ENCODE data around the gene MAP2. TPM values are rescaled to one million over a fixed set of nuclear protein-coding genes. Genes with fewer than 3 reads are reported as not detected.

Gene MAP2
- total and polyA plus RNA-seq, 2 of the 13 experiments (the other 11 are each of a cell fraction or from before 2014, with no cell fraction given), result 0.08 TPM; not detected in 1

DNA sequence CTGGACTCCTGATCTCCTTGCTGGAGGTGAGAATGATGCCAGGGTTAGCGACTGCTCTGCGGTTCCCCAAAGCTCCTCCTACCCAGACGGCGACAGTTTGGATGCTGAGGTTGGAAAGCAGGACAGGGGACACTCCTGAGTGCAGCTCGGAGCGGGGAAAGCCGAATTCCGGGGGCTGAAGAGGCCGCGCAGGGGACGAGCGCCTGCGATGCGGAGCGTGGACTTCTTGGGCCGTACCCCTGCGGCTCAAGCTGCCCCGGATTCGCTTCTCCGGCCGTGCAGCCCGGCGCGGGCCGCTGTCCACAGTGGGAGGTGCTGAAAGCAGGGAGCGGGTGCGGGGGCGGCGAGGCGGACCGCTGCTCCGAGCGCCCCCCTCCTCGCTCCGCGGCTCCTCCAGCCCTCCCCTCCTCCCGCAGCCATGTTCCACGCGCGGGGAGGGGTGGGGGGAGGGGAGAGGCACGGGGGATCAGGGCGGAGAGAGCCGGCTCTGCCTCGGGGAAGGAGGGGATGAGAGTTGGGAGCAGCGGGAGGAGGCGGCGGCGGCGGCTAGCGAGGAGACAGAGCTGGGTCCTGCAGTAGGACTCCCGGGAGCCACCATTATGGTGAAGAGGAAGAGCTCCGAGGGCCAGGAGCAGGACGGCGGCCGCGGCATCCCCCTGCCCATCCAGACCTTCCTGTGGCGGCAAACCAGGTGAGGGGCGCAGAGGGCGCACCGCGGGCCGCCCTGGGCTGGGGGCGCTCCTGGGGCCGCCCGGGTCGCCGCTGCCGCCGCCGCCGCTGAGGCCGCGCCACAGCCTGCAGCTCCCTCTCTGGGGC lies 347.8 kb downstream of the MAP2 start, which contains the start of gene UNC80 (continued):
- TF ChIP-seq, protein P1, sequence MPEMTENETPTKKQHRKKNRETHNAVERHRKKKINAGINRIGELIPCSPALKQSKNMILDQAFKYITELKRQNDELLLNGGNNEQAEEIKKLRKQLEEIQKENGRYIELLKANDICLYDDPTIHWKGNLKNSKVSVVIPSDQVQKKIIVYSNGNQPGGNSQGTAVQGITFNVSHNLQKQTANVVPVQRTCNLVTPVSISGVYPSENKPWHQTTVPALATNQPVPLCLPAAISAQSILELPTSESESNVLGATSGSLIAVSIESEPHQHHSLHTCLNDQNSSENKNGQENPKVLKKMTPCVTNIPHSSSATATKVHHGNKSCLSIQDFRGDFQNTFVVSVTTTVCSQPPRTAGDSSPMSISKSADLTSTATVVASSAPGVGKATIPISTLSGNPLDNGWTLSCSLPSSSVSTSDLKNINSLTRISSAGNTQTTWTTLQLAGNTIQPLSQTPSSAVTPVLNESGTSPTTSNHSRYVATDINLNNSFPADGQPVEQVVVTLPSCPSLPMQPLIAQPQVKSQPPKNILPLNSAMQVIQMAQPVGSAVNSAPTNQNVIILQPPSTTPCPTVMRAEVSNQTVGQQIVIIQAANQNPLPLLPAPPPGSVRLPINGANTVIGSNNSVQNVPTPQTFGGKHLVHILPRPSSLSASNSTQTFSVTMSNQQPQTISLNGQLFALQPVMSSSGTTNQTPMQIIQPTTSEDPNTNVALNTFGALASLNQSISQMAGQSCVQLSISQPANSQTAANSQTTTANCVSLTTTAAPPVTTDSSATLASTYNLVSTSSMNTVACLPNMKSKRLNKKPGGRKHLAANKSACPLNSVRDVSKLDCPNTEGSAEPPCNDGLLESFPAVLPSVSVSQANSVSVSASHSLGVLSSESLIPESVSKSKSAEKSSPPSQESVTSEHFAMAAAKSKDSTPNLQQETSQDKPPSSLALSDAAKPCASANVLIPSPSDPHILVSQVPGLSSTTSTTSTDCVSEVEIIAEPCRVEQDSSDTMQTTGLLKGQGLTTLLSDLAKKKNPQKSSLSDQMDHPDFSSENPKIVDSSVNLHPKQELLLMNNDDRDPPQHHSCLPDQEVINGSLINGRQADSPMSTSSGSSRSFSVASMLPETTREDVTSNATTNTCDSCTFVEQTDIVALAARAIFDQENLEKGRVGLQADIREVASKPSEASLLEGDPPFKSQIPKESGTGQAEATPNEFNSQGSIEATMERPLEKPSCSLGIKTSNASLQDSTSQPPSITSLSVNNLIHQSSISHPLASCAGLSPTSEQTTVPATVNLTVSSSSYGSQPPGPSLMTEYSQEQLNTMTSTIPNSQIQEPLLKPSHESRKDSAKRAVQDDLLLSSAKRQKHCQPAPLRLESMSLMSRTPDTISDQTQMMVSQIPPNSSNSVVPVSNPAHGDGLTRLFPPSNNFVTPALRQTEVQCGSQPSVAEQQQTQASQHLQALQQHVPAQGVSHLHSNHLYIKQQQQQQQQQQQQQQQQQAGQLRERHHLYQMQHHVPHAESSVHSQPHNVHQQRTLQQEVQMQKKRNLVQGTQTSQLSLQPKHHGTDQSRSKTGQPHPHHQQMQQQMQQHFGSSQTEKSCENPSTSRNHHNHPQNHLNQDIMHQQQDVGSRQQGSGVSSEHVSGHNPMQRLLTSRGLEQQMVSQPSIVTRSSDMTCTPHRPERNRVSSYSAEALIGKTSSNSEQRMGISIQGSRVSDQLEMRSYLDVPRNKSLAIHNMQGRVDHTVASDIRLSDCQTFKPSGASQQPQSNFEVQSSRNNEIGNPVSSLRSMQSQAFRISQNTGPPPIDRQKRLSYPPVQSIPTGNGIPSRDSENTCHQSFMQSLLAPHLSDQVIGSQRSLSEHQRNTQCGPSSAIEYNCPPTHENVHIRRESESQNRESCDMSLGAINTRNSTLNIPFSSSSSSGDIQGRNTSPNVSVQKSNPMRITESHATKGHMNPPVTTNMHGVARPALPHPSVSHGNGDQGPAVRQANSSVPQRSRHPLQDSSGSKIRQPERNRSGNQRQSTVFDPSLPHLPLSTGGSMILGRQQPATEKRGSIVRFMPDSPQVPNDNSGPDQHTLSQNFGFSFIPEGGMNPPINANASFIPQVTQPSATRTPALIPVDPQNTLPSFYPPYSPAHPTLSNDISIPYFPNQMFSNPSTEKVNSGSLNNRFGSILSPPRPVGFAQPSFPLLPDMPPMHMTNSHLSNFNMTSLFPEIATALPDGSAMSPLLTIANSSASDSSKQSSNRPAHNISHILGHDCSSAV (CRISPR knock-in tag; IDR thresholded peaks at IDR 0.05; ENCODE audit: borderline replicate concordance), result no peak
- TF ChIP-seq FOXA1 (IDR thresholded peaks at IDR 0.05) (no peak), FOXA1 (CRISPR knock-in tag; IDR thresholded peaks at IDR 0.05) (peak; percentile 38; the same call in 1 of the 2 replicates), ZNF136 (CRISPR knock-in tag; IDR thresholded peaks at IDR 0.05; ENCODE audit: low read depth) (peak; percentile 89; the same call in 1 of the 2 replicates), NR3C1 (CRISPR knock-in tag; IDR thresholded peaks at IDR 0.05) (peak; percentile 91; the same call in 1 of the 2 replicates), TOPORS (CRISPR knock-in tag; IDR thresholded peaks at IDR 0.05) (0 out of 2 replicates have a peak, but pooled peaks have one; percentile 53)
- TF ChIP-seq, protein P2, sequence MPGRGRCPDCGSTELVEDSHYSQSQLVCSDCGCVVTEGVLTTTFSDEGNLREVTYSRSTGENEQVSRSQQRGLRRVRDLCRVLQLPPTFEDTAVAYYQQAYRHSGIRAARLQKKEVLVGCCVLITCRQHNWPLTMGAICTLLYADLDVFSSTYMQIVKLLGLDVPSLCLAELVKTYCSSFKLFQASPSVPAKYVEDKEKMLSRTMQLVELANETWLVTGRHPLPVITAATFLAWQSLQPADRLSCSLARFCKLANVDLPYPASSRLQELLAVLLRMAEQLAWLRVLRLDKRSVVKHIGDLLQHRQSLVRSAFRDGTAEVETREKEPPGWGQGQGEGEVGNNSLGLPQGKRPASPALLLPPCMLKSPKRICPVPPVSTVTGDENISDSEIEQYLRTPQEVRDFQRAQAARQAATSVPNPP (CRISPR knock-in tag; IDR thresholded peaks at IDR 0.05), result no peak
- TF ChIP-seq, protein P3, sequence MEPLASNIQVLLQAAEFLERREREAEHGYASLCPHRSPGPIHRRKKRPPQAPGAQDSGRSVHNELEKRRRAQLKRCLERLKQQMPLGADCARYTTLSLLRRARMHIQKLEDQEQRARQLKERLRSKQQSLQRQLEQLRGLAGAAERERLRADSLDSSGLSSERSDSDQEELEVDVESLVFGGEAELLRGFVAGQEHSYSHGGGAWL (CRISPR knock-in tag; IDR thresholded peaks at IDR 0.05), result peak; percentile 99
- TF ChIP-seq, protein P4, sequence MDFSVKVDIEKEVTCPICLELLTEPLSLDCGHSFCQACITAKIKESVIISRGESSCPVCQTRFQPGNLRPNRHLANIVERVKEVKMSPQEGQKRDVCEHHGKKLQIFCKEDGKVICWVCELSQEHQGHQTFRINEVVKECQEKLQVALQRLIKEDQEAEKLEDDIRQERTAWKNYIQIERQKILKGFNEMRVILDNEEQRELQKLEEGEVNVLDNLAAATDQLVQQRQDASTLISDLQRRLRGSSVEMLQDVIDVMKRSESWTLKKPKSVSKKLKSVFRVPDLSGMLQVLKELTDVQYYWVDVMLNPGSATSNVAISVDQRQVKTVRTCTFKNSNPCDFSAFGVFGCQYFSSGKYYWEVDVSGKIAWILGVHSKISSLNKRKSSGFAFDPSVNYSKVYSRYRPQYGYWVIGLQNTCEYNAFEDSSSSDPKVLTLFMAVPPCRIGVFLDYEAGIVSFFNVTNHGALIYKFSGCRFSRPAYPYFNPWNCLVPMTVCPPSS (IDR thresholded peaks at IDR 0.05), result no peak
- TF ChIP-seq, protein P5, sequence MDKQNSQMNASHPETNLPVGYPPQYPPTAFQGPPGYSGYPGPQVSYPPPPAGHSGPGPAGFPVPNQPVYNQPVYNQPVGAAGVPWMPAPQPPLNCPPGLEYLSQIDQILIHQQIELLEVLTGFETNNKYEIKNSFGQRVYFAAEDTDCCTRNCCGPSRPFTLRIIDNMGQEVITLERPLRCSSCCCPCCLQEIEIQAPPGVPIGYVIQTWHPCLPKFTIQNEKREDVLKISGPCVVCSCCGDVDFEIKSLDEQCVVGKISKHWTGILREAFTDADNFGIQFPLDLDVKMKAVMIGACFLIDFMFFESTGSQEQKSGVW (CRISPR knock-in tag; IDR thresholded peaks at IDR 0.05; ENCODE audit: borderline replicate concordance), result no peak
- TF ChIP-seq, protein P6, sequence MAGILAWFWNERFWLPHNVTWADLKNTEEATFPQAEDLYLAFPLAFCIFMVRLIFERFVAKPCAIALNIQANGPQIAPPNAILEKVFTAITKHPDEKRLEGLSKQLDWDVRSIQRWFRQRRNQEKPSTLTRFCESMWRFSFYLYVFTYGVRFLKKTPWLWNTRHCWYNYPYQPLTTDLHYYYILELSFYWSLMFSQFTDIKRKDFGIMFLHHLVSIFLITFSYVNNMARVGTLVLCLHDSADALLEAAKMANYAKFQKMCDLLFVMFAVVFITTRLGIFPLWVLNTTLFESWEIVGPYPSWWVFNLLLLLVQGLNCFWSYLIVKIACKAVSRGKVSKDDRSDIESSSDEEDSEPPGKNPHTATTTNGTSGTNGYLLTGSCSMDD (CRISPR knock-in tag; IDR thresholded peaks at IDR 0.05), result 0 out of 2 replicates have a peak, but pooled peaks have one; percentile 81

Data from HepG2 (cell line).